Activated naive CD8-positive, alpha-beta T cell treated with anti-CD3 and anti-CD28 coated beads, Interleukin-2, amount 50 U/mL, for 24 hours (primary cell): ENCODE results near the gene GRP.

Experiments used
- ATAC-seq: fragments of 150-1000 bp; cut with Tn5 transposase; one replicate; pipeline ENCODE4 v1.10.0; 2021
- DNase-seq: peaks from one replicate; pipeline ENCODE4 v3.0.0; 2021
- H3K27ac Mint-ChIP-seq: one replicate; pipeline ENCODE4 v1.8.0; 2021; ENCODE audit warnings: mild to moderate bottlenecking, mixed read lengths
- H3K27me3 Mint-ChIP-seq: one replicate; pipeline ENCODE4 v1.8.0; 2021; ENCODE audit warnings: mixed read lengths
- H3K36me3 Mint-ChIP-seq: one replicate; pipeline ENCODE4 v1.8.0; 2021; ENCODE audit warnings: low read depth, mixed read lengths
- H3K4me1 Mint-ChIP-seq: one replicate; pipeline ENCODE4 v1.8.0; 2021; ENCODE audit warnings: mixed read lengths
- H3K4me3 Mint-ChIP-seq: one replicate; pipeline ENCODE4 v1.8.0; 2021; ENCODE audit warnings: mild to moderate bottlenecking, moderate library complexity, mixed read lengths
- H3K9me3 Mint-ChIP-seq: one replicate; pipeline ENCODE4 v1.8.0; 2021; ENCODE audit warnings: mixed read lengths

GRP gene

DNA sequence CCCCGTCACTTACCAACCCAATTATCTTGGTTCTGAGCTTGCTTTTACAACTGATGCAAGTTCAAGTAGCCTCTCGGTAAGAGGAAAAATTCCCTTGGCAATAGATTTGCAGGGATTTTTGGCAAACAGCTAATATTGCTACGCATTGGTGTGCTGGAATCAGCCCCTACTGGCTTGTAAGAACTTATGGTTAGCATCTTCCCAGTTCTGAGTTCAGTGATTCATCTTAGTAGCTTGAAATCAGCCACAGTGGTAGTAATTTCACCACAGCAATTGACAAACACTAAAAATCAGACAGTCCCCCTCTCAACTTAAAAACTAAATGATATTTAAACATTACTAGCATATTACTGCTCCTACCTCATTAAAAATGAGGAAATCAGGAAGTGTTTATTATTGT, 59.2 kb downstream of the GRP start:
- Mint-ChIP-seq H3K27ac (no peak overlapping the region), H3K27me3 (peaks cover 56% of the 10 kb centered on the region), H3K4me1 (no peaks in the 10 kb centered on the region), H3K36me3 (no peaks in the 10 kb centered on the region), H3K4me3 (no peak overlapping the region), H3K9me3 (no peaks in the 10 kb centered on the region)
- DNase-seq (no peak), ATAC-seq (no peak)

DNA sequence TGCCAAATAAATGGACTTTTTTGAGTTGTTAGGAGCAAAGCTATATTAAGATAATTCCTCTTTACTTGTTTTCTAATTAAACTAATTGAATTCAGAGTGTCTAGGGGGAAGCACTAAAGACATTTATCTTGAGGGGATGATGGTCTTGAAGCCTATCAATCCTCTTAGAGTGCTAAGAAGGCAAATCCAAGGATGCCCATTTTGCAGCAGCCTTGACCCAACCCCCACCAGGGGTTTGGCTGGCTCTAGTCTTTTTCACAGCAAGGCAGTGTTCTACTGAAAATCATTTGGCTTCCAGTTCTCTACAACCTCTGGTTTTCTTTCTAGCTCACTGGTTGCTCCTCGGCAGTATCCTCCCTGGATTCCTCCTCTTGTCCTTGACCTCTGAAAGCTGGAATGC, 59.8 kb downstream of the GRP start:
- Mint-ChIP-seq H3K27me3 (peaks cover 56% of the 10 kb centered on the region), H3K4me1 (no peaks in the 10 kb centered on the region), H3K9me3 (no peaks in the 10 kb centered on the region), H3K4me3 (no peak overlapping the region), H3K27ac (no peak overlapping the region), H3K36me3 (no peaks in the 10 kb centered on the region)
- no peak for DNase-seq
- ATAC-seq = no peak
